GM21717 (cell line): ENCODE data around the gene ZNF644.
"Not testable (repeated sequence)": the region's sequence is repeated elsewhere in the genome, so short reads cannot be mapped to it uniquely, and the experiment has no call there.

ENCODE experiments used
- ATAC-seq: cut with Tn5 transposase; IDR thresholded peaks from one replicate; pipeline ENCODE4 v1.9.1; 2021; ENCODE audit warnings: mild to moderate bottlenecking, moderate library complexity; ENCODE audit not compliant: unreplicated experiment

The ZNF644 gene

DNA sequence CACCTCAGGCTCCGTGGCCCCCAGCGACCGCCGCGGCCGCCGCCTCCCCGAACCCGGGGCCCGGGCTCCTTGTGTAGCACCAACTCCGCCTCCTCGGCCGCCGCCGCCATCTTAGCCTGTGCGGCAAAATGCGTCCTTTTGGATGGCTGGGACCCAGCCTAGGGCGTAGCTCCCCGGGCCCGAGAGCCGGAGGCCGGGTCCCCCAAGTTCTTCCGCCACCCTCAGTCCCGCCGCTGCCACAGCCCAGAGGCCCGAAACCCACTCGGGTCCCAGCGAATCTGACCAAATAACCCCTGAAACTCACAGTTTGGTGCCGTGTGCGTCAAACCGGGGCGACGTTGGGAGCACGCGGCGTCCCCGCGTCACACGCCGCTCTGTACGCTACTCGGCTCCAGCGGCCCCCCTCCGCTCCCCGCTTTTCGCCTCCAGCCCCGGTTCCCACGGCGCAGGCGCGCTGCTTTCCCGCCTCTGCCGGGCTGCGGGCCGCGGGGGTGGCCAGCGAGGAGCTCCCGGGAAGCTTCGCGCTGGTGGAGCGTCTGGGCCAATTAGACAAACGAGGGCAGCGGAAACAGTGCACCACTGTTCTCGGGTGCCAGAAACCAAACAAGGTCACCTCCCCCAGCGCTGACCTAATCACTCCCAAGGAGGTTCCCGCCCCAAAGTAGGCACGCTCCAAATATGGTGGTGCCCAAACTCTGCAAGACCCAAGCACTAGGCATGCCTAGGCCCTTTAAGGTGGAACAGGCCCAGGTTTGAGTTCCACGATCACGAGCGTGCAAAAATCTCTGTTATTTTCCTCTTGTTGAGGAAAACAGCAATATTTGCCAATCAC, at the start of gene ZNF644:
ZNF644 (minus strand) TSS at position 350 of the 832 bp plus-strand sequence. CDS start 39,682 bp downstream, outside the sequence.
- peak; percentile 86 for ATAC-seq

DNA sequence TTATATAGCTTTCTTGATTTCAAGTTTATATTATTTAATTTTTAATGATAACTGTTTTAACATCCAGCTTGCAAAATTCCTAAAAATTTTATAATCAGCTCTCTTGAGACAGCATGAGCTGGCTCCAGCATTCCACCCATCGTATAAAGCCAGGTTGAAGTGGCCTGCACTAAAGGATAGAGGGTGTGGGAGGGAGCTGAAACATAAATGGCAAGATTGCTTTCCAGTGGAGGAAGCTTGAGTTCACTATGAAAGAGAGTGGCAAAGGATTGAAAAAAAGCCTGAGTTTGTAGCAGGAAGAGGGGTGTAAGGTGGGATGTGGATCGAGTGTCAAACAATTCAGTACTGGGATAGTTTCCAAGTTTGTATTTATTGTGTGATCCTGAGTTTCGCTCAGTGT, 48.5 kb upstream of the ZNF644 start:
- no peak for ATAC-seq

DNA sequence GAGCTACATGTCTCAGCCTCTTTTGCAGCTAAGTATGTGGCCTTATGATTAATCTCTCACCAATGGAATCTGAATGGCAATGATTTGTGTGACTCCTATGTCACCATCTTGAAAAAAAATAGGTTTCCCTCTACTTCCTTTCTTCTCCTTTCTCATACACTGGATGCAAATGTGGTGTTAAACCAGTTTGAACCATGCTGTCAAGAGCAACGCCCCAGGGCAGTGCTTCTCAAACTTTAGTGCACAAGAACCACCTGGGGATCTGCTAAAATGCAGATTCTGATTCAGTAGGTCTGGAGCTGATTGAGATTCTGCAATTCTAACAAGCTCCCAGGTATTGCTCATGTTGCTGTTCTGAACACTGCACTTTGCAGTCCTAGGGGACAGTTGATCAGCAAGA, 44.7 kb upstream of the ZNF644 start:
- ATAC-seq, result no peak

DNA sequence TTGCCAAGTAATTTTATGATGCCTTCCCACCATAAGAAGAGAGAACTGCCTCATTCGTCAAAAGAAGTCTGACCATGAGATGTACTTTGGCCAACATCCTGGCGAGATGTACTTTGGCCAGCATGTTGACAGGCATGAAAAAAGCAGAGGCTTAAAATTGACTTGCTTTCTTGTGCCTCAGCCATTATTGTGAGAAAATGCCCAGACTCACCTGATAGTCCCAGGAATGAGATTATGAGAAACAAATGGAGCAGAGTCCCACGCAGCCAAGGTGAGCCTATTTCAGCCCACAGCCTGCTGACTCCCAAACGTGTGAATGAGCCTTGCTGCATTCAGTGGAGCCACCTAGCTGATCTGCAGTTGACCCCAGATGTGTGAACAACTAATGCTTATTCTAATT, 43.5 kb upstream of the ZNF644 start:
- ATAC-seq, result no peak

DNA sequence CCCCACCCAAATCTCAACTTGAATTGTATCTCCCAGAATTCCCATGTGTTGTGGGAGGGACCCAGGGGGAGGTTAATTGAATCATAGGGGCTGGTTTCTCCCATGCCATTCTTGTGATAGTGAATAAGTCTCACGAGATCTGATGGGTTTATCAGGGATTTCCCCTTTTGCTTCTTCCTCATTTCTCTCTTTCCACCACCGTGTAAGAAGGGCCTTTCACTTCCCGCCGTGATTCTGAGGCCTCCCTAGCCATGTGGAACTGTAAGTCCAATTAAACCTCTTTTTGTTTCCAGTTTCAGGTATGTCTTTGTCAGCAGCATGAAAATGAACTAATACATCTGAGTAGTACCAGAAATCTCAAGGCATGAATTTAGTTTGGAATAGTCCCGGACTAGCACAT, 41.6 kb upstream of the ZNF644 start:
- ATAC-seq, result not testable (repeated sequence)

DNA sequence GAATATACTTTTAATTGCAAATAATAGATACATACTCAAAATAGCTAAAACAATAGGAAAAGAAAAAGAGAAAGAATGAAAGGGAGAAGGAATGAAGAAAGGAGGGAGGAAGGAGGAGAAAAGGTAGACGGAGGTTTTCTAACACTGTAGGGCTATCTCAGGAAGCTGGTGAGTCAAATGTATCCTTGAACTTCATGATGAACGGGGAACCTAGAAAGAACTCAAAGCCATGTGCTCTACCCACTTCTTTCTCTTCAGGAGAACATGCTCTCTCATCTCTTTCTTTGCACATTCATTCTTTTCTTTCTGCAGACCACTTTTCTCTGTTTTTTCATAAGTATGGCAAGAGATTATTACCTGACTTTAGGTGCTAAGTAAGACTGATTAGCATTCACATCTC, 37.3 kb upstream of the ZNF644 start:
- ATAC-seq, result no peak

DNA sequence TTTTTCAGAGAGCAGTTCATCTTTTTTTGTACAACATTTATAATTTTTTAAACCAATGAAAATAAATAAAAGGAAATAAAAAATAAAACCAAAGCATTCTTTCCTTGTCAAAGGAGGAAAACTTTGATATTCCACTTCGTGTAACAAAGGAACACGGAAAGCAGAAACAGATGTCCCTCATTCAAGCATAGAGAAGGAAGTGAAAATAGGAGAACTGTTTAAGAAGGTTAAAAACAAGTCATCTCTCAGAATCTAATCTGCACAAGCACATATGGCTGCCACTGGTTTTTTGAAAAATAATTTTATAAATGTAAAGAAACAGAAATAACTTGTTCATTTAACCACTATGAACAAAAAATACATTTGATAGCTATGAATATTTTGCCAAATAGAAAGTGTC, 35.9 kb upstream of the ZNF644 start:
- ATAC-seq, result no peak

DNA sequence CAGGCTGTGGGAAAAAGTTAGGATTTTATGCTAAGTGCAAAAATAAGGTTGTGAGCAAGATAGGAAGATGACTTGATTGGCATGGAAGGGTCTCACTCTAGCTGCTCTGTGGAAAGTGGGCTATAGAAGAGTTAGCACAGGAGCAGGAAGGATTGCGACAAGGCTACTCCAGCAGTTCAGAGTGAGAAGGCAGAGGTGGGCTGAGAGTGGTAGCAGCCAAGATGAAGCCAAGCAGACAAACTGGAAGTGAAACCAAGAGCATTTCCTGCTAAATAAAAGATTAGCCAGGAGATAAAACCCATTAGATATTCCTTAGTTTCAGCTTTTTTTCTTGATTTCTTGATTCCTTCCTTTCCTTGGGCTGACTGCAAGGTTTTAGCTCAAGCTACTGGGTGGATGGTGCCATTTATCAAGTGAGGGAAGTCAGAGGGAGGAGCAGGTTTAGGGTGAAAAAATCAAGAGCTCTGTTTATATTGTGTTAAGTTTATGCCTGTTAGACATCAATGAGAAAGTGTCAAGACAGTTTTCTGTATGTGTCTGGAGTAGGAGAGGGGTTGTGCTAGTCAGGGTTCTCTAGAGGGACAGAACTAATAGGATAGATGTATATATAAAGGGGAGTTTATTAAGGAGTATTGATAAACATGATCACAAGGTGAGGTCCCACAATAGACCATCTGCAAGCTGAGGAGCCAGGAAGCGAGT, 33.1 kb upstream of the ZNF644 start:
- peak; percentile 84 for ATAC-seq

DNA sequence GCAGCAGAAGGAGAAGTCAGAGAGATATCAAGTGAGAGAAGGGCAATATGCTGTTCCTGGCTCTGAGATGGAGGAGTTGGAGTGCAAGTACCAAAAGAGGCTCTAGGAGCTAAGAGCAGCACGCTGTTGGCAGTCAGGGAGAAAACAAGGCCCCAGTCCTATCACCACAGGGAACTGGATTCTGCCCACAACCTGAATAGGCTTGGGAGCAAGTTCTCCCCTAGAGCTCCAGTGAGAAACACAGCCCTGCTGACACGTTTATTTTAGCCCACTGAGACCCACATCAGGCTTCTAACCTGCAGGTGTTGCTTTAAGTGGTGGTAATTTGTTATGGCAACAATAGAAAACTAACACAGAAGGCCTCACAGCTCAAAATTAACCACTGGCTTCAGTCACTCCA, 31.8 kb upstream of the ZNF644 start:
- ATAC-seq, result no peak

DNA sequence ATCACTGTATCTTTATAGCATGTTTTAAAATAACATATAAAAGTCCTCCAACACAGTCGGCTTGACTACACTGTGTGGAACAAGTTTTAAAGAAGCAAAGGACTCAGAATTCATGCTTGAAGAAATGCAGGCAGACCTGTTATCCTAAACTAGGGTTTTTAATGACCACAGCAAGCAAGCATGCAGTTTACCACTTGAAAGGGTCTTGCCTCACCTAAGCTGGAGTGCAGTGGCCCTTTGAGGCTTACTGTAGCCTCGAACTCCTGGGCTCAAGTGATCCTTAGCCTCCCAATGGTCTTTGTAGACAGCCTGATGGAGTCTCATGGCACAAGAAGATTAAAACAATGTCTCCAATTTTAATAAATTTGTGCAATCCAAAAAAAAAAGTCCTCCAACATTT, 27.7 kb upstream of the ZNF644 start:
- ATAC-seq, result not testable (repeated sequence)

DNA sequence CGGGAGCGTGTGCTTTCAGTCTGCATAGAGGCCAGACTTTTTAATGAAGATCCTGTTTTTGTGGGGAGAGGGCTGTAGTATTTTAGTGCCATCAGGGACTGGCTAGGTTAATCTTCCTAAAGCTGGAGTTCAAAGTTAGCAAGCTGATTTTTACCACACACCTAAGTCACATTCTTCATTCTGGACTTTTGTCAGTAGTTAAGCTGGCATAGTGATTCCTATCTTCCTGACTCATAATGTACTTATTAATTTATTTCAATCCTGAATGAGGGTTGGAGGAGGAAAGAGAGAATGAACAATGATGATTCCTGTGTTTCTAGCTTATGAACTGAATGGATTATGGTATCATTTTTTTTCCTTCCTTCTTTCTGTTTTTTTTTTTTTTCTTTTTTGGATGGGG, 24.9 kb upstream of the ZNF644 start:
- no peak for ATAC-seq

DNA sequence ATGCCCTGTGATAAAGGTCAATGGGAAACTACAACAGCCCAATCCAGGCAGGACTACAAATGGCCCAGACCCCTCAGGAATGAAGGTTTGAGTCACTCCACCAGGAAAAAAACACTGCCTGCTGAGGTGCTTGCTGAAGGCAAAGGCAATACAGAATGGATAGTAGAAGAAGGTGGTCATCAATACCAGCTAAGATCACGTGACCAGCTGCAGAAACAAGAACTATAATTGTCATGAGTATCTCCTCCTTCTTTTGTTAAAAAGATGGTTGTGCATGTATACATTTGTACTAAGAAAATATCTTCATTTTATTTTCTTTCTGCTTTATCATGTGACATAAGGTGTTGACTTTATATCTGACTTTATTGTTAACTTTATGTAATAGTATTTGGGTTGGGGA, 23.4 kb upstream of the ZNF644 start:
- ATAC-seq, result no peak

DNA sequence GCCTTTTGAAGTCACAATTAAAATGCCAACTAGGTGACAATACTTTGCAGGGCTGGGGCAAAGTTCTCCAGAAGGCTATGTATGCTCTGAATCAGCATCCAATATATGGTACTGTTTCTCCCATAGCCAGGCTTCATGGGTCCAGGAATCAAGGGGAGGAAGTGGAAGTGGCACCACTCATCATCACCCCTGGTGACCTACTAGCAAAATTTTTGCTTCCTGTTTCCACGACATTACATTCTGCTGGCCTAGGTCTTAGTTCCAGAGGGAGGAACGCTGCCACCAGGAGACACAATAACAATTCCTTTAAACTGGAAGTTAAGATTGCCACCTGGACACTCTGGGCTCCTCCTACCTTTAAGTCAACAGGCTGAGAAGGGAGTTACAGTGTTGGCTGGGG, 22.9 kb upstream of the ZNF644 start:
- not testable (repeated sequence) for ATAC-seq

DNA sequence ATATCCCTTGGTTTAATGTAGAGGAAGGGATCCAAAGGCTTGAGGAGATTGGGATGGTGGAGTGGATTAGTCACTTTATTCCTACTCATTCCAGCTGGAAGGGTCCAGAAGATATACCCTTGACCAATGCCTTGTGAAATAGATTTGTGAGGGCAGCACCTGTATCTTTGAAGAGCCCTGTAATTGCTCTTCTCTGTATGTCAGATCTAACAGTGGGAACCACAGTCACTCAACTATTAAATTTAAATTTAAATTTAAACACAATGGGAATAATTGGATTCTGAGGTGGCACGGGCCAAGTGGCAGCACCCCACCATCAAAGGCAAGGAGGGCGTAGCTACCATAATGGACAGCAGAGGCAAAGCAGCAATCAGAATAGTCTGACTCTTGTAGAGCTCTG, 20.5 kb upstream of the ZNF644 start:
- ATAC-seq, result not testable (repeated sequence)

DNA sequence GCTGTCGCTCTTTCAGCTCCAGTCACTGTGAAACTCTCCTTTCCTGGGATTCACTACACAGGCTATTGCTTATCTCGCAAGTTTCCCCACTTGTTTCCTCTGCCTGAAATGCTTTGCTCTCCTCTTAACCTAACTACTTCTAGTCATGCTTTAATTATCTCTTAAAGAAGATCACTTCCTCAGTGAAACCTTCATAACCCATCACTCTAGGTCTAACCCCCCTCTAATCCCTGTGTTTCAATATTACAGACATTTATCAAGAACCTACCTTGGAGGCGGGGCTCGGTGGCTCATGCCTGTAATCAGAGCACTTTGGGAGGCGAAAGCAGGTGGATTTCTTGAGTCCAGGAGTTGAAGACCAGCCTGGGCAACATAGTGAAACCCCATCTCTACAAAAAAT, 16.7 kb upstream of the ZNF644 start:
- no peak for ATAC-seq

DNA sequence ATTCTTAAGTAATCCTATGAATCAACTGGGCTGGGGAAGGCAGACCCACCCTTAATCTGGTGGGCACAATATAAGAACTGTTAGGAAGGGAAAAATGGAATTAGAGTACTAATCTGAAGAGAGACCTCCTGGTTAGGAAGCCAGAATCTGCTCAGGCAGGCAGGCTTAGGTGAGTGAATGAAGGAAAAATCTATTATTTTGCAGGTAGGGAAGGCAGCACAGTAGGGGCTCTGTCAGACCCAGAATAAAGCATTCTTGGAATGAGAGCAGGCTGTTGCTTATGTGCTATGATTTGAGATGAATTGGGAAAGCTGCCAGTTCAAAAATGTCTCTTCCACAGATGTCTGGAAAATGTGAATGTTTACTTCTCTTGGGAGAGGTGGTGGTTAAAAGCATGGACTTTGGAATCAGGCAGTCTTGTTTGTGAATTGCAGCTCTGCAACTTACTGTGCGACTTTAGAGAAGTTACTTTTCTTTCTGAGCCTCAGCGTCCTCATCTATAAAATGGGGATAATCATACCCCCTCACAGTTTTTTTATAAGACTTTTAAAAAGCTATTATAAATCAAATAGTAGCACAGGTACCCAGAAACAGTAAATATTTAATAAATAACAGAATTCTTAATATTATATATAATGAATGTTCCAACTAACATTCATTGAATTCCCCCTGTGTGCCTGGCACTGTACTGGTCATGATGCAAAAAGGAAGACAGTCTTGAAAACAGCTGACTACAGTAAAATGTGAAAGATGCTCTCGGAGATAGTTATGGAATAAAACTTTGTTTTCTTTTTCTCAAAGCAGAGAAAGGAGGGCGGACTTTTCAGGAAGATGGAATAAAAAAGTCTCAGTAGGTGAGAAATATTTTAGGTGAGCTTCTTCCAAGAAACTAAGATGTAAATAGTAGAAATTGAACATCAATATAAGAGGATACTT, 15.3 kb upstream of the ZNF644 start:
- no peak for ATAC-seq

DNA sequence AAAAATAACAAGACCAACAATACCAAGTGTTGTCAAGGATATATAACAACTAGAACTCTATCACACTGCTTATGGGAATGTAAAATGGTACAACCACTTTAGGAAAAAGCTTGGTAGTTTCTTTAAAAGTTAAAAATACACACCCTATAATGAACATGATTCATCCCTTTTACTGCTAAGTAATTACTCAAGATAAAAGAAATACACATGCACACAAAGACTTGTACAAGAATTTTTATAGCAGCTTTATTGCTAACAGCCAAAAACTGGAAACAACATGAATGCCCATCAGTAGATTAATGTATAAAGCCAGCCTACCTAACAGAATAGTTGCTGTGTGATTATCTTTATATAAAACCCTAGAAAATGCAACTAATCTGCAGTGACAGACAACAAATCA, 10.5 kb upstream of the ZNF644 start:
- no peak for ATAC-seq

DNA sequence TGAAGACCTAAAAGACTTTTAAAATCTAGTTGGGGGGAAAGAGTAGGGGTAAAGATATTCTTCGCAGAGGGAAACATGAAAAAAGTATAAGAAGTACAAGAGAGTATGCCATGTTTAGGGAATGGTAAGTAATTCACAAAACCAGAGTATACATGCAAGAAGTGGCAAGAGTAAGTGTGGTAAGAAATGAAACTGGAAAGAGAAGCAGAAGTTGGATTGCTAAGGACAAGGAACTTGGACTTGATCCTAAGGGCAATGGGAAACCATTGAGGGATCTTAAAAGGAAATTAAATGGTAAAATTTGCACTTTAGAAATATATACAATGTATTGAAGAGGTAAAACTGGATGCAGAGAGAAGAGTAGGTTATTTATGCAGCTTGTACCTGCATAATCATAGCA, 9.2 kb upstream of the ZNF644 start:
- no peak for ATAC-seq

DNA sequence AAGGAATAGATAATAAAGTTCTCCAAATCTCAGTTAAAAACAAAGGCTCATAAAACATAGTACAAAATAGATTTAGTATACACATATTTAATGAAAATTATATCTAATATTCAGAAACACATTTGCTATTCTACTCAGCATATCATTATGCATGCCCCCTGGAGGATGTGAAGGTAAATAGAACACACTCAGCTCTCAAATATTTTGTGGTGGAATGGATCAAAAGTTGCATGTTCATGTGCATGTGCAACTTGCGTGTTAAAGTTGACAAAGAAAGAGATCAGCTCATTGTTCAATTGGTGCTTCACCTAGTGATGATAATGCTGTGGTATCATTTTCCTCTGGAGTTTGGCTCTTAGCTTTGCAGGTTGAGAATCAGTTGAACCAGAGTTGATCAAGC, 4.9 kb upstream of the ZNF644 start:
- no peak for ATAC-seq

DNA sequence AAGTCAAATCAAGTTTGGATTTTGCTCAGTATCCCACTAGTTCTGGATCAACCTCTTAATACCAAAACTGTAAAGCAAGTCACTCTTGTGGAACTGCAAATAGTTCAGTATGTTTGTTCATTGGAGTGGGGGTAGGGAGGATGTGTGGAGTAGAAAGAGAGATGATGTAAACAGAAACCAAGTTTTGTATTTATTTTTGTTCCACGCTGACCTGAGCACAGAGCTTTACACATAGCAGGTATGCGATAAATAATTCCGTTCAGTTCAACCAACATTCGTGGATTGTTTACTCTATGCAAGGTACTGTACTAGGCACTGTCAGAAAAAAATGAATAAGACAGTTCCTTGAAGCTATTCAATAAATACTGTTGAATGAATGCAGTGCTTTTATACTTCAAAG, 4.5 kb upstream of the ZNF644 start:
- no peak for ATAC-seq

DNA sequence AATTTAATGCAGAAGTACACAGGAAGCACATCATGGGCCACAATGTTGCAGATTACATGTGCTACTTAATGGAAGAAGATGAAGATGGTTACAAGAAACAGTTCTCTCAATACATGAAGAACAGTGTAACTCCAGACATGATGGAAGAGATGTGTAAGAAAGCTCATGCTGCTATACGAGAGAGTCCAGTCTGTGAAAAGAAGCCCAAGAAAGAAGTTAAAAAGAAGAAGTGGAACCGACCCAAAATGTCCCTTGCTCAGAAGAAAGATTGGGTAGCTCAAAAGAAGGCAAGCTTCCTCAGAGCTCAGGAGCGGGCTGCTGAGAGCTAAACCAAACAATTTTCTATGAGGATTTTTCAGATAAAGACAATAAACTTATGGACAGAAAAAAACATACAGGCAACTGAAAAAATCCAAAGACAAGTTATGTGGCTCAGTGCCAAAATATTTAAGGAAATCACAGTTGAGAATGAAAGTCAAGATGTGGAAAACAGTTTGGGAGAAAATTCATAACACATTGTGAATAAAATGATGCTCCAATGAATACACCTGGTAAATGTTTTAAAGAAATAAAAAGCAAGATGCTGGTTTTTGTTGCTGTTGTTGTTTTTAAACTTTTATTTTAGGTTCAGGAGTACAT, 2.8 kb upstream of the ZNF644 start:
- no peak for ATAC-seq
